Measurements from ENCODE around the gene NIPAL3.

DNA sequence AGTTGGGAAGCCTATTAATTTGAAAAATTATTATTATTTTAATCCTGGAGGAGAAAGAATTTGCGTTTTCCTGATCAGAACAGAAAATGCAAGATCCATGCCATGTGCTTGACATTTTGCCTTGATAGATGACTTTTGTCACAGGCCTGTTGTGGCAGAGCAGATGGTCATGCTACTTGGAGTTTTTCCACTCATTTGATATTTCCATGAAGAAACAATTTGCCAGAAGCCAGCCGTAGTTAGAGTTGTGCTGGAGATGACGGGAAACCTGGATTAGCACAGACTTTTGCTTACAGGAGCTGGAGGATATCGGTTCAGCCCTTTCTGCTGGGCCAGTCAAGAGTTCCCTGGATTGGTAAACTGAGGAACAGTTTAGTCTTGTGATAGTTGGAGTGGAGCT, 90.2 kb downstream of the NIPAL3 start:
- TF ChIP-seq, protein P1, sequence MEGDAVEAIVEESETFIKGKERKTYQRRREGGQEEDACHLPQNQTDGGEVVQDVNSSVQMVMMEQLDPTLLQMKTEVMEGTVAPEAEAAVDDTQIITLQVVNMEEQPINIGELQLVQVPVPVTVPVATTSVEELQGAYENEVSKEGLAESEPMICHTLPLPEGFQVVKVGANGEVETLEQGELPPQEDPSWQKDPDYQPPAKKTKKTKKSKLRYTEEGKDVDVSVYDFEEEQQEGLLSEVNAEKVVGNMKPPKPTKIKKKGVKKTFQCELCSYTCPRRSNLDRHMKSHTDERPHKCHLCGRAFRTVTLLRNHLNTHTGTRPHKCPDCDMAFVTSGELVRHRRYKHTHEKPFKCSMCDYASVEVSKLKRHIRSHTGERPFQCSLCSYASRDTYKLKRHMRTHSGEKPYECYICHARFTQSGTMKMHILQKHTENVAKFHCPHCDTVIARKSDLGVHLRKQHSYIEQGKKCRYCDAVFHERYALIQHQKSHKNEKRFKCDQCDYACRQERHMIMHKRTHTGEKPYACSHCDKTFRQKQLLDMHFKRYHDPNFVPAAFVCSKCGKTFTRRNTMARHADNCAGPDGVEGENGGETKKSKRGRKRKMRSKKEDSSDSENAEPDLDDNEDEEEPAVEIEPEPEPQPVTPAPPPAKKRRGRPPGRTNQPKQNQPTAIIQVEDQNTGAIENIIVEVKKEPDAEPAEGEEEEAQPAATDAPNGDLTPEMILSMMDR (IDR thresholded peaks at IDR 0.05 in 2 of 3, conservative IDR thresholded peaks at IDR 0.05 in 1 of 3; ENCODE audit: borderline replicate concordance in 1 of 3, insufficient read depth in 1 of 3, low read depth in 2 of 3, low read length in 2 of 3): no peak
- TF ChIP-seq EGR1 (IDR thresholded peaks at IDR 0.05; ENCODE audit: low read depth) (no peak), POLR2A (IDR thresholded peaks at IDR 0.05; ENCODE audit: borderline replicate concordance, extremely low read depth, insufficient read depth, insufficient read length) (no peak), SIN3A (IDR thresholded peaks at IDR 0.05; ENCODE audit: low read depth) (no peak)

All from HCT116 (cell line).